ENCODE data around the gene CEP68. TPM values are rescaled to one million over a fixed set of nuclear protein-coding genes. Genes with fewer than 3 reads are reported as not detected.

The CEP68 gene
- total RNA-seq, 1 experiment from 2014 or later: 11.2 TPM

DNA sequence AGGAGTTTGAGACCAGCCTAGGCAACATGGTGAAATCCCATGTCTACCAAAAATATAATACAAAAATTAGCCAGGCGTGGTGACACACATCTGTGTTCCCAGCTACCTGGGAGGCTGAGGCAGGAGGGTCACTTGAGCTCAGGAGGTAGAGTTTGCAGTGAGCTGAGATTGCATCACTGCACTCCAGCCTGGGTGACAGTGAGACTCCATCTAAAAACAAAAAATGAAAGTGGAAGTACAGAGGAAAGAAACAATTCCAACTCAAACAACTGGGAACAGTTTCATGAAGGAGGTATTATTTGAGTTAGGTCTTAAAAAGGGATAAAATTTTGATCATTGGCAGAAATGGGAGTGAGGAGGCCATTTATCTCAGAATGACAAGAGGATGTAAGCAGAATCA is 80.0 kb downstream of the CEP68 start:
- no peaks in the 10 kb centered on the region for H3K36me3 ChIP-seq (ENCODE audit: control insufficient read depth in 1 of 2, insufficient read depth in 2 of 2, low read length in 2 of 2)
- H3K9me3 ChIP-seq (ENCODE audit: control insufficient read depth in 1 of 2, insufficient read depth in 1 of 2, low read depth in 1 of 2, low read length in 2 of 2): no peaks in the 10 kb centered on the region
- H3K4me3 ChIP-seq (replicated peaks in 1 of 2; ENCODE audit: low read depth in 1 of 2, low read length in 2 of 2): no peak overlapping the region
- H3K4me1 ChIP-seq (ENCODE audit: control insufficient read depth in 1 of 2, insufficient read depth in 2 of 2, low read length in 2 of 2): peaks cover 0 to under 1% of the 10 kb centered on the region in 2 experiments; a peak in 3 of 4 replicates
- H3K9me2 ChIP-seq (ENCODE audit: insufficient read depth): no peaks in the 10 kb centered on the region
- POLR2A ChIA-PET: no interaction called here
- no TSS peak for BruUV-seq (replicated peaks)
- DNase-seq (ENCODE audit: low read depth, low spot score): no peak
- H3K27ac ChIP-seq (ENCODE audit: low read depth, low read length): no peak overlapping the region
- no peak overlapping the region for H3K4me2 ChIP-seq (ENCODE audit: low read length)
- no peak overlapping the region for H2AFZ ChIP-seq (ENCODE audit: low read depth, low read length, poor library complexity, severe bottlenecking)
- TF ChIP-seq, protein P1, sequence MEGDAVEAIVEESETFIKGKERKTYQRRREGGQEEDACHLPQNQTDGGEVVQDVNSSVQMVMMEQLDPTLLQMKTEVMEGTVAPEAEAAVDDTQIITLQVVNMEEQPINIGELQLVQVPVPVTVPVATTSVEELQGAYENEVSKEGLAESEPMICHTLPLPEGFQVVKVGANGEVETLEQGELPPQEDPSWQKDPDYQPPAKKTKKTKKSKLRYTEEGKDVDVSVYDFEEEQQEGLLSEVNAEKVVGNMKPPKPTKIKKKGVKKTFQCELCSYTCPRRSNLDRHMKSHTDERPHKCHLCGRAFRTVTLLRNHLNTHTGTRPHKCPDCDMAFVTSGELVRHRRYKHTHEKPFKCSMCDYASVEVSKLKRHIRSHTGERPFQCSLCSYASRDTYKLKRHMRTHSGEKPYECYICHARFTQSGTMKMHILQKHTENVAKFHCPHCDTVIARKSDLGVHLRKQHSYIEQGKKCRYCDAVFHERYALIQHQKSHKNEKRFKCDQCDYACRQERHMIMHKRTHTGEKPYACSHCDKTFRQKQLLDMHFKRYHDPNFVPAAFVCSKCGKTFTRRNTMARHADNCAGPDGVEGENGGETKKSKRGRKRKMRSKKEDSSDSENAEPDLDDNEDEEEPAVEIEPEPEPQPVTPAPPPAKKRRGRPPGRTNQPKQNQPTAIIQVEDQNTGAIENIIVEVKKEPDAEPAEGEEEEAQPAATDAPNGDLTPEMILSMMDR (IDR thresholded peaks at IDR 0.05 in 2 of 3, conservative IDR thresholded peaks at IDR 0.05 in 1 of 3; ENCODE audit: borderline replicate concordance in 1 of 3, insufficient read depth in 1 of 3, low read depth in 2 of 3, low read length in 2 of 3): no peak
- TF ChIP-seq YY1 (IDR thresholded peaks at IDR 0.05; ENCODE audit: extremely low read depth, insufficient replicate concordance, low read depth, low read length) (no peak), SIN3A (IDR thresholded peaks at IDR 0.05; ENCODE audit: low read depth) (no peak), JUND (IDR thresholded peaks at IDR 0.05) (no peak), RAD21 (IDR thresholded peaks at IDR 0.05; ENCODE audit: low read depth) (no peak), ZNF274 (IDR thresholded peaks at IDR 0.05; ENCODE audit: low read depth, low read length) (no peak), POLR2A (IDR thresholded peaks at IDR 0.05; ENCODE audit: borderline replicate concordance, extremely low read depth, insufficient read depth, insufficient read length) (no peak), CEBPB (IDR thresholded peaks at IDR 0.05; ENCODE audit: low read depth) (no peak), POLR2AphosphoS5 (IDR thresholded peaks at IDR 0.05; ENCODE audit: low read depth, low read length) (no peak), SRF (IDR thresholded peaks at IDR 0.05; ENCODE audit: low read depth) (no peak), CBX3 (IDR thresholded peaks at IDR 0.05; ENCODE audit: low read depth) (no peak), ELF1 (IDR thresholded peaks at IDR 0.05; ENCODE audit: borderline replicate concordance, low read depth) (no peak), EZH2phosphoT487 (IDR thresholded peaks at IDR 0.05; ENCODE audit: borderline replicate concordance) (no peak), SP1 (IDR thresholded peaks at IDR 0.05; ENCODE audit: low read depth) (no peak), ZFX (IDR thresholded peaks at IDR 0.05) (no peak), TCF7L2 (IDR thresholded peaks at IDR 0.05; ENCODE audit: borderline replicate concordance, extremely low read depth, insufficient read depth, insufficient read length) (no peak)
- TF ChIP-seq, protein P2, sequence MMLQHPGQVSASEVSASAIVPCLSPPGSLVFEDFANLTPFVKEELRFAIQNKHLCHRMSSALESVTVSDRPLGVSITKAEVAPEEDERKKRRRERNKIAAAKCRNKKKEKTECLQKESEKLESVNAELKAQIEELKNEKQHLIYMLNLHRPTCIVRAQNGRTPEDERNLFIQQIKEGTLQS (IDR thresholded peaks at IDR 0.05): no peak
- TF ChIP-seq, protein P3, sequence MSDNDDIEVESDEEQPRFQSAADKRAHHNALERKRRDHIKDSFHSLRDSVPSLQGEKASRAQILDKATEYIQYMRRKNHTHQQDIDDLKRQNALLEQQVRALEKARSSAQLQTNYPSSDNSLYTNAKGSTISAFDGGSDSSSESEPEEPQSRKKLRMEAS (IDR thresholded peaks at IDR 0.05): no peak
- TF ChIP-seq, protein P4, sequence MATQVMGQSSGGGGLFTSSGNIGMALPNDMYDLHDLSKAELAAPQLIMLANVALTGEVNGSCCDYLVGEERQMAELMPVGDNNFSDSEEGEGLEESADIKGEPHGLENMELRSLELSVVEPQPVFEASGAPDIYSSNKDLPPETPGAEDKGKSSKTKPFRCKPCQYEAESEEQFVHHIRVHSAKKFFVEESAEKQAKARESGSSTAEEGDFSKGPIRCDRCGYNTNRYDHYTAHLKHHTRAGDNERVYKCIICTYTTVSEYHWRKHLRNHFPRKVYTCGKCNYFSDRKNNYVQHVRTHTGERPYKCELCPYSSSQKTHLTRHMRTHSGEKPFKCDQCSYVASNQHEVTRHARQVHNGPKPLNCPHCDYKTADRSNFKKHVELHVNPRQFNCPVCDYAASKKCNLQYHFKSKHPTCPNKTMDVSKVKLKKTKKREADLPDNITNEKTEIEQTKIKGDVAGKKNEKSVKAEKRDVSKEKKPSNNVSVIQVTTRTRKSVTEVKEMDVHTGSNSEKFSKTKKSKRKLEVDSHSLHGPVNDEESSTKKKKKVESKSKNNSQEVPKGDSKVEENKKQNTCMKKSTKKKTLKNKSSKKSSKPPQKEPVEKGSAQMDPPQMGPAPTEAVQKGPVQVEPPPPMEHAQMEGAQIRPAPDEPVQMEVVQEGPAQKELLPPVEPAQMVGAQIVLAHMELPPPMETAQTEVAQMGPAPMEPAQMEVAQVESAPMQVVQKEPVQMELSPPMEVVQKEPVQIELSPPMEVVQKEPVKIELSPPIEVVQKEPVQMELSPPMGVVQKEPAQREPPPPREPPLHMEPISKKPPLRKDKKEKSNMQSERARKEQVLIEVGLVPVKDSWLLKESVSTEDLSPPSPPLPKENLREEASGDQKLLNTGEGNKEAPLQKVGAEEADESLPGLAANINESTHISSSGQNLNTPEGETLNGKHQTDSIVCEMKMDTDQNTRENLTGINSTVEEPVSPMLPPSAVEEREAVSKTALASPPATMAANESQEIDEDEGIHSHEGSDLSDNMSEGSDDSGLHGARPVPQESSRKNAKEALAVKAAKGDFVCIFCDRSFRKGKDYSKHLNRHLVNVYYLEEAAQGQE (IDR thresholded peaks at IDR 0.05; ENCODE audit: low read depth): no peak
- TF ChIP-seq, protein P5, sequence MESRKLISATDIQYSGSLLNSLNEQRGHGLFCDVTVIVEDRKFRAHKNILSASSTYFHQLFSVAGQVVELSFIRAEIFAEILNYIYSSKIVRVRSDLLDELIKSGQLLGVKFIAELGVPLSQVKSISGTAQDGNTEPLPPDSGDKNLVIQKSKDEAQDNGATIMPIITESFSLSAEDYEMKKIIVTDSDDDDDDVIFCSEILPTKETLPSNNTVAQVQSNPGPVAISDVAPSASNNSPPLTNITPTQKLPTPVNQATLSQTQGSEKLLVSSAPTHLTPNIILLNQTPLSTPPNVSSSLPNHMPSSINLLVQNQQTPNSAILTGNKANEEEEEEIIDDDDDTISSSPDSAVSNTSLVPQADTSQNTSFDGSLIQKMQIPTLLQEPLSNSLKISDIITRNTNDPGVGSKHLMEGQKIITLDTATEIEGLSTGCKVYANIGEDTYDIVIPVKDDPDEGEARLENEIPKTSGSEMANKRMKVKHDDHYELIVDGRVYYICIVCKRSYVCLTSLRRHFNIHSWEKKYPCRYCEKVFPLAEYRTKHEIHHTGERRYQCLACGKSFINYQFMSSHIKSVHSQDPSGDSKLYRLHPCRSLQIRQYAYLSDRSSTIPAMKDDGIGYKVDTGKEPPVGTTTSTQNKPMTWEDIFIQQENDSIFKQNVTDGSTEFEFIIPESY (IDR thresholded peaks at IDR 0.05; ENCODE audit: extremely low read depth, insufficient replicate concordance, low read length): no peak
- H3K79me2 ChIP-seq (ENCODE audit: insufficient read depth, low read length): no peaks in the 10 kb centered on the region
- no peak overlapping the region for H3K9ac ChIP-seq (ENCODE audit: low read length)
- no peaks in the 10 kb centered on the region for H3K27me3 ChIP-seq (ENCODE audit: insufficient read depth, low read length)
- CTCF ChIA-PET: no interaction called here
- RAD21 ChIA-PET (ENCODE audit: low non-redundant PET in 1 of 2, low total read pairs in 2 of 2, uncharacterized antibody in 2 of 2, unreplicated experiment in 2 of 2): no interaction called here
- no peaks in the 10 kb centered on the region for H4K20me1 ChIP-seq (ENCODE audit: insufficient read depth)
- intact Hi-C loops (cut with micrococcal nuclease): no loop called here
- no peak for ATAC-seq
